ENCODE results near the gene SLIT3.

GRCh38 chr5:168766426-168766700 is 534.6 kb downstream of the SLIT3 start:
- TF ChIP-seq, protein P1, sequence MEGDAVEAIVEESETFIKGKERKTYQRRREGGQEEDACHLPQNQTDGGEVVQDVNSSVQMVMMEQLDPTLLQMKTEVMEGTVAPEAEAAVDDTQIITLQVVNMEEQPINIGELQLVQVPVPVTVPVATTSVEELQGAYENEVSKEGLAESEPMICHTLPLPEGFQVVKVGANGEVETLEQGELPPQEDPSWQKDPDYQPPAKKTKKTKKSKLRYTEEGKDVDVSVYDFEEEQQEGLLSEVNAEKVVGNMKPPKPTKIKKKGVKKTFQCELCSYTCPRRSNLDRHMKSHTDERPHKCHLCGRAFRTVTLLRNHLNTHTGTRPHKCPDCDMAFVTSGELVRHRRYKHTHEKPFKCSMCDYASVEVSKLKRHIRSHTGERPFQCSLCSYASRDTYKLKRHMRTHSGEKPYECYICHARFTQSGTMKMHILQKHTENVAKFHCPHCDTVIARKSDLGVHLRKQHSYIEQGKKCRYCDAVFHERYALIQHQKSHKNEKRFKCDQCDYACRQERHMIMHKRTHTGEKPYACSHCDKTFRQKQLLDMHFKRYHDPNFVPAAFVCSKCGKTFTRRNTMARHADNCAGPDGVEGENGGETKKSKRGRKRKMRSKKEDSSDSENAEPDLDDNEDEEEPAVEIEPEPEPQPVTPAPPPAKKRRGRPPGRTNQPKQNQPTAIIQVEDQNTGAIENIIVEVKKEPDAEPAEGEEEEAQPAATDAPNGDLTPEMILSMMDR (IDR thresholded peaks at IDR 0.05; ENCODE audit: insufficient read depth, low read length, poor library complexity, severe bottlenecking): no peak
- TF ChIP-seq EZH2phosphoT487 (conservative IDR thresholded peaks at IDR 0.05; ENCODE audit: low read length): no peak

Measured in SU-DHL-6 (cell line).